ENCODE results near the gene ZNF284.

The ZNF284 gene

GRCh38 chr19:44071824-44072542 lies at the start of gene ZNF284:
ZNF284 (plus strand) TSS chr19:44072159; CDS start chr19:44076390, 4,231 bp downstream.
- Mint-ChIP-seq H3K27me3 (ENCODE audit: low read depth) (no peaks in the 10 kb centered on the region), H3K9me3 (peaks cover 58% of the 10 kb centered on the region), H3K27ac (peak within 1 kb of the TSS; percentile 60), H3K36me3 (ENCODE audit: low read depth) (peaks cover 16% of the 10 kb centered on the region), H3K4me1 (ENCODE audit: low read depth) (peaks cover 19% of the 10 kb centered on the region), H3K4me3 (peak within 1 kb of the TSS; percentile 88)

GRCh38 chr19:44024900-44025216 lies 47.1 kb upstream of the ZNF284 start:
- peaks cover 38% of the 10 kb centered on the region for H3K36me3 Mint-ChIP-seq (ENCODE audit: low read depth)

GRCh38 chr19:44025217-44025936 lies 46.6 kb upstream of the ZNF284 start, which contains the start of gene ZNF222:
ZNF222 (plus strand) TSS chr19:44025379; CDS start chr19:44025437, 58 bp downstream.
- Mint-ChIP-seq H3K9me3 (peaks cover 60% of the 10 kb centered on the region), H3K4me1 (ENCODE audit: low read depth) (peaks cover 13% of the 10 kb centered on the region), H3K27me3 (ENCODE audit: low read depth) (no peaks in the 10 kb centered on the region), H3K36me3 (ENCODE audit: low read depth) (peaks cover 40% of the 10 kb centered on the region), H3K4me3 (peak within 1 kb of the TSS; percentile 98), H3K27ac (peak within 1 kb of the TSS; percentile 89)

More at GRCh38 chr19:44024900-44025216, 47.1 kb upstream of the ZNF284 start:
- H3K27ac Mint-ChIP-seq = peak overlapping the region; percentile 4
- peaks cover 60% of the 10 kb centered on the region for H3K9me3 Mint-ChIP-seq
- H3K27me3 Mint-ChIP-seq (ENCODE audit: low read depth) = no peaks in the 10 kb centered on the region
- peaks cover 13% of the 10 kb centered on the region for H3K4me1 Mint-ChIP-seq (ENCODE audit: low read depth)
- H3K4me3 Mint-ChIP-seq = peak overlapping the region; percentile 98

- Mint-ChIP-seq H3K36me3 (ENCODE audit: low read depth) (peaks cover 45% of the 10 kb centered on the region), H3K4me1 (ENCODE audit: low read depth) (peaks cover 13% of the 10 kb centered on the region), H3K27me3 (ENCODE audit: low read depth) (no peaks in the 10 kb centered on the region), H3K9me3 (peaks cover 72% of the 10 kb centered on the region), H3K27ac (no peak overlapping the region), H3K4me3 (no peak overlapping the region)
Observed at GRCh38 chr19:44026622-44027021, 45.3 kb upstream of the ZNF284 start.

GRCh38 chr19:44032001-44032610 lies 39.9 kb upstream of the ZNF284 start:
- H3K4me3 Mint-ChIP-seq = no peak overlapping the region
- H3K27me3 Mint-ChIP-seq (ENCODE audit: low read depth) = no peaks in the 10 kb centered on the region
- H3K4me1 Mint-ChIP-seq (ENCODE audit: low read depth) = no peaks in the 10 kb centered on the region
- H3K9me3 Mint-ChIP-seq = peaks cover 94% of the 10 kb centered on the region
- no peak overlapping the region for H3K27ac Mint-ChIP-seq
- peaks cover 40% of the 10 kb centered on the region for H3K36me3 Mint-ChIP-seq (ENCODE audit: low read depth)

GRCh38 chr19:44042147-44042546 lies 29.8 kb upstream of the ZNF284 start:
- Mint-ChIP-seq H3K27me3 (ENCODE audit: low read depth) (no peaks in the 10 kb centered on the region), H3K9me3 (peaks cover 70% of the 10 kb centered on the region), H3K36me3 (ENCODE audit: low read depth) (no peaks in the 10 kb centered on the region)

GRCh38 chr19:44050740-44051649 lies 21.0 kb upstream of the ZNF284 start:
- Mint-ChIP-seq H3K27me3 (ENCODE audit: low read depth) (no peaks in the 10 kb centered on the region), H3K36me3 (ENCODE audit: low read depth) (no peaks in the 10 kb centered on the region), H3K4me3 (peak overlapping the region; percentile 74), H3K27ac (no peak overlapping the region), H3K4me1 (ENCODE audit: low read depth) (peaks cover 3% of the 10 kb centered on the region), H3K9me3 (peaks cover 69% of the 10 kb centered on the region)

More at GRCh38 chr19:44042147-44042546, 29.8 kb upstream of the ZNF284 start:
- Mint-ChIP-seq H3K4me1 (ENCODE audit: low read depth) (no peaks in the 10 kb centered on the region), H3K4me3 (no peak overlapping the region), H3K27ac (no peak overlapping the region)

- Mint-ChIP-seq H3K36me3 (ENCODE audit: low read depth) (no peaks in the 10 kb centered on the region), H3K4me1 (ENCODE audit: low read depth) (peaks cover 3% of the 10 kb centered on the region), H3K9me3 (peaks cover 66% of the 10 kb centered on the region), H3K27ac (no peak within 1 kb of the TSS), H3K27me3 (ENCODE audit: low read depth) (no peaks in the 10 kb centered on the region), H3K4me3 (peak within 1 kb of the TSS; percentile 74)
Observed at GRCh38 chr19:44051650-44052402, 20.1 kb upstream of the ZNF284 start, which contains the start of gene ZNF223. ZNF223 (plus strand) TSS chr19:44052036; CDS start chr19:44055177, 3,141 bp downstream.

- peaks cover 3% of the 10 kb centered on the region for H3K4me1 Mint-ChIP-seq (ENCODE audit: low read depth)
- no peak overlapping the region for H3K4me3 Mint-ChIP-seq
- H3K27me3 Mint-ChIP-seq (ENCODE audit: low read depth) = no peaks in the 10 kb centered on the region
- no peaks in the 10 kb centered on the region for H3K36me3 Mint-ChIP-seq (ENCODE audit: low read depth)
- no peak overlapping the region for H3K27ac Mint-ChIP-seq
- H3K9me3 Mint-ChIP-seq = peaks cover 63% of the 10 kb centered on the region
Observed at GRCh38 chr19:44055870-44056269, 16.1 kb upstream of the ZNF284 start.

- Mint-ChIP-seq H3K27ac (no peak overlapping the region), H3K36me3 (ENCODE audit: low read depth) (no peaks in the 10 kb centered on the region), H3K27me3 (ENCODE audit: low read depth) (no peaks in the 10 kb centered on the region), H3K4me1 (ENCODE audit: low read depth) (no peaks in the 10 kb centered on the region), H3K9me3 (peaks cover 49% of the 10 kb centered on the region), H3K4me3 (no peak overlapping the region)
Observed at GRCh38 chr19:44059229-44059628, 12.7 kb upstream of the ZNF284 start.

- H3K4me1 Mint-ChIP-seq (ENCODE audit: low read depth) = no peaks in the 10 kb centered on the region
- no peak overlapping the region for H3K4me3 Mint-ChIP-seq
- no peak overlapping the region for H3K27ac Mint-ChIP-seq
- H3K27me3 Mint-ChIP-seq (ENCODE audit: low read depth) = no peaks in the 10 kb centered on the region
- H3K9me3 Mint-ChIP-seq = peaks cover 41% of the 10 kb centered on the region
- peaks cover 2% of the 10 kb centered on the region for H3K36me3 Mint-ChIP-seq (ENCODE audit: low read depth)
Observed at GRCh38 chr19:44061038-44061437, 10.9 kb upstream of the ZNF284 start.

GRCh38 chr19:44066305-44066704 lies 5.7 kb upstream of the ZNF284 start:
- Mint-ChIP-seq H3K27me3 (ENCODE audit: low read depth) (no peaks in the 10 kb centered on the region), H3K27ac (no peak overlapping the region), H3K9me3 (peaks cover 54% of the 10 kb centered on the region), H3K36me3 (ENCODE audit: low read depth) (peaks cover 11% of the 10 kb centered on the region), H3K4me3 (no peak overlapping the region), H3K4me1 (ENCODE audit: low read depth) (peaks cover 4% of the 10 kb centered on the region)

- H3K27ac Mint-ChIP-seq = no peak overlapping the region
- peaks cover 16% of the 10 kb centered on the region for H3K36me3 Mint-ChIP-seq (ENCODE audit: low read depth)
- no peaks in the 10 kb centered on the region for H3K27me3 Mint-ChIP-seq (ENCODE audit: low read depth)
- peaks cover 58% of the 10 kb centered on the region for H3K9me3 Mint-ChIP-seq
- H3K4me1 Mint-ChIP-seq (ENCODE audit: low read depth) = peaks cover 19% of the 10 kb centered on the region
- no peak overlapping the region for H3K4me3 Mint-ChIP-seq
Observed at GRCh38 chr19:44069415-44069814, 2.5 kb upstream of the ZNF284 start.
